ENCODE measurements around the gene LOC128125822.

Gene LOC128125822

GRCh38 chr6:63527658-63528514 lies 44.4 kb upstream of the LOC128125822 start:
- no TSS peak for BruUV-seq (replicated peaks)
- CTCF ChIA-PET = no interaction called here
- Histone ChIP-seq H3K4me1 (ENCODE audit: control insufficient read depth, insufficient read depth, low read length) (no peaks in the 10 kb centered on the region), H3K27me3 (ENCODE audit: control insufficient read depth, insufficient read depth, low read length) (no peaks in the 10 kb centered on the region), H3K27ac (ENCODE audit: low read length) (no peak overlapping the region), H3K36me3 (ENCODE audit: control insufficient read depth, insufficient read depth, low read length) (no peaks in the 10 kb centered on the region), H3K9me3 (ENCODE audit: control insufficient read depth, insufficient read depth, low read depth, low read length) (no peaks in the 10 kb centered on the region), H3K4me3 (ENCODE audit: low read depth in 2 of 2, low read length in 2 of 2) (no peak overlapping the region)
- ATAC-seq (no peak), DNase-seq (ENCODE audit: low read depth, low spot score) (peak; percentile 87)
- intact Hi-C loops (cut with micrococcal nuclease; ENCODE audit: unreplicated experiment) (no loop called here), in situ Hi-C loops (cut with HindIII; ENCODE audit: low pct_unique_long_range_greater_than_20kb, low sequenced_read_pairs) (loop anchor here (5.0 kb wide), 1 partner anchor 44 kb away; the partner anchor contains the start of genes LOC128125822 and PTP4A1)
- POLR2A ChIA-PET = interaction anchor here (0.7 kb wide), 1 partner anchor 122 kb away, joined by 4 read pairs; no protein-coding TSS in a partner anchor
- TF ChIP-seq, protein P1, sequence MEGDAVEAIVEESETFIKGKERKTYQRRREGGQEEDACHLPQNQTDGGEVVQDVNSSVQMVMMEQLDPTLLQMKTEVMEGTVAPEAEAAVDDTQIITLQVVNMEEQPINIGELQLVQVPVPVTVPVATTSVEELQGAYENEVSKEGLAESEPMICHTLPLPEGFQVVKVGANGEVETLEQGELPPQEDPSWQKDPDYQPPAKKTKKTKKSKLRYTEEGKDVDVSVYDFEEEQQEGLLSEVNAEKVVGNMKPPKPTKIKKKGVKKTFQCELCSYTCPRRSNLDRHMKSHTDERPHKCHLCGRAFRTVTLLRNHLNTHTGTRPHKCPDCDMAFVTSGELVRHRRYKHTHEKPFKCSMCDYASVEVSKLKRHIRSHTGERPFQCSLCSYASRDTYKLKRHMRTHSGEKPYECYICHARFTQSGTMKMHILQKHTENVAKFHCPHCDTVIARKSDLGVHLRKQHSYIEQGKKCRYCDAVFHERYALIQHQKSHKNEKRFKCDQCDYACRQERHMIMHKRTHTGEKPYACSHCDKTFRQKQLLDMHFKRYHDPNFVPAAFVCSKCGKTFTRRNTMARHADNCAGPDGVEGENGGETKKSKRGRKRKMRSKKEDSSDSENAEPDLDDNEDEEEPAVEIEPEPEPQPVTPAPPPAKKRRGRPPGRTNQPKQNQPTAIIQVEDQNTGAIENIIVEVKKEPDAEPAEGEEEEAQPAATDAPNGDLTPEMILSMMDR (IDR thresholded peaks at IDR 0.05) = no peak; the same call in 1 of the 2 replicates
- TF ChIP-seq REST (IDR thresholded peaks at IDR 0.05; ENCODE audit: insufficient read depth in 1 of 2, low read depth in 2 of 2, low read length in 1 of 2) = no peak
- no peak for TF ChIP-seq SIN3A (IDR thresholded peaks at IDR 0.05; ENCODE audit: borderline replicate concordance, insufficient read depth, low read depth, low read length)
- no peak for TF ChIP-seq TCF7L2 (IDR thresholded peaks at IDR 0.05; ENCODE audit: low read depth, low read length)
- TF ChIP-seq POLR2AphosphoS5 (IDR thresholded peaks at IDR 0.05; ENCODE audit: low read depth, low read length) = no peak

DNA sequence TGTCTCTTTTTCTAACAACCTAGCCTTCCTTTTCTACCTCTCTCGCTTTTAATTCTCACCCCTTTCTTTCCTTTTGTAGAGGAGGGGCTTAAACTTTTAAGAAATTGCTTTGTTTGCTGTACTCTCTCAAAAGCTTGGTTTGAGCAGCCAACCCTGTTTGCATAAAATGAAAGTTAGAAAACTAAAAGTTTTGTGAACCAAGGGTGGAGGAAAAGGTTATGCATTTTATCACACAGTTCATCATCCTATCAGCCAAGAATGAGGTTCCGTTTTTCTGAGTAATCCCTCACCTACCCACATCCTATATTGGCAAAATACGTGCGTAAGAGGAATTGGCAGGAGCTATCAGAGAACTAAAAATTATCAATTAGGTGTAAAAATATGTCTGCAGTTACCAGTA lies 42.8 kb upstream of the LOC128125822 start:
- BruUV-seq (replicated peaks) = no TSS peak
- ChIA-PET CTCF (no interaction called here), POLR2A (no interaction called here)
- no peaks in the 10 kb centered on the region for H3K27me3 ChIP-seq (ENCODE audit: control insufficient read depth, insufficient read depth, low read length)
- ATAC-seq = no peak
- H3K4me3 ChIP-seq (ENCODE audit: low read depth in 2 of 2, low read length in 2 of 2) = no peak overlapping the region
- no peak overlapping the region for H3K27ac ChIP-seq (ENCODE audit: low read length)
- H3K4me1 ChIP-seq (ENCODE audit: control insufficient read depth, insufficient read depth, low read length) = no peaks in the 10 kb centered on the region
- intact Hi-C loops (cut with micrococcal nuclease; ENCODE audit: unreplicated experiment) (no loop called here), in situ Hi-C loops (cut with HindIII; ENCODE audit: low pct_unique_long_range_greater_than_20kb, low sequenced_read_pairs) (loop anchor here (5.0 kb wide), 1 partner anchor 43 kb away; the partner anchor contains the start of genes LOC128125822 and PTP4A1)
- H3K36me3 ChIP-seq (ENCODE audit: control insufficient read depth, insufficient read depth, low read length) = no peaks in the 10 kb centered on the region
- no peak for DNase-seq (ENCODE audit: low read depth, low spot score)
- TF ChIP-seq REST (IDR thresholded peaks at IDR 0.05; ENCODE audit: insufficient read depth in 1 of 2, low read depth in 2 of 2, low read length in 1 of 2) = no peak
- TF ChIP-seq, protein P1 (IDR thresholded peaks at IDR 0.05) = no peak
- no peaks in the 10 kb centered on the region for H3K9me3 ChIP-seq (ENCODE audit: control insufficient read depth, insufficient read depth, low read depth, low read length)
